DOHH2 (cell line): ENCODE measurements around the gene DBNDD1.

Experiments
- CTCF ChIP-seq: fragments of 200-600 bp; sonication (generic); IDR thresholded peaks from one replicate; pipeline ENCODE4 v1.5.1; 2014; ENCODE audit warnings: antibody characterized with exemption, mild to moderate bottlenecking, low read depth, low read length; ENCODE audit not compliant: poor library complexity, severe bottlenecking
- EZH2phosphoT487 ChIP-seq: fragments of 200-600 bp; sonication (generic); IDR thresholded peaks from 2 replicates; pipeline ENCODE4 v1.6.1; 2017; ENCODE audit warnings: borderline replicate concordance, mild to moderate bottlenecking, antibody characterized with exemption, low read length, moderate library complexity, mixed read lengths

GRCh38 chr16:90015586-90016338 lies 3.5 kb downstream of the DBNDD1 start:
- TF ChIP-seq CTCF (no peak), EZH2phosphoT487 (no peak)
